ENCODE results near the gene DOCK4.

DOCK4 gene

DNA sequence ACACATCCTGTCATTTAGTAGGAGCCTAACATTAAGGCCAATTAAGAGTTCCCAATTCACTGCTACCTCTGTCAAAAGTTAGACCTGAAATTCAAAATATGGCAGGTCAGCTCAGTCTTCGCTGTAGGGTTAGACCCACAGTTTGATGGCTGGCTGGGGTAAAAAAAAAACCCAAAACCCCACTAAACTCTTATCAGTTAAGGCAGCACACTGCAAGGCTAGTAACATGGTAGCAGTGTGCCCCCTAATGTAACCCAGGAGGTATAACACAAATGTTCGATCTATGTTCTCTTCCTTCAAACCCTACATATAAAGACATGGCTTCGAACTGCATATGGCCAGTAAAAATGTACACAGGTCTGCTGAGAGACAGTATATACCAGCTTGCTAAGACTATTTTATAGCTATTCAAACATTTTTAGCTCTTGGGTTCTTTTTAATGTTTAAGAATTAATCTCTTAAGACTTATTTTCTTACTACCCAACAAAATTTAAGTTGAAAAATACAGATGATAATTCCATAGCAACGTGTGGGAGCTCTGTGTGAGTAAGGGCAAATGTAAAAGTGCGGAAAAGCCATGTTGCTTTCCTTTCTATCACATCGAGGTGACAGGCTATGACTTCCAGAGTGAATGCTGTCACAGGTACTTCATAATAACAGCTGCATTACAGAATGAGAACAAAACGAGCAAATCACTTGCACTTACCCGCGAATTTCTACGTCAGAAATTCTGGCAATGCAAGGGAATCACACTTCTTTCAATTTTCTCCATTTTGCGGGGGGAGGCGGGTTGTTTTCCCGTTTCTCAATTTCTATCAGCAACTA, 475.5 kb downstream of the DOCK4 start:
- DNase-seq (ENCODE audit: low spot score): no peak

GRCh38 chr7:111730057-111730456, 476.1 kb downstream of the DOCK4 start:
- no peak for DNase-seq (ENCODE audit: low spot score)

DNA sequence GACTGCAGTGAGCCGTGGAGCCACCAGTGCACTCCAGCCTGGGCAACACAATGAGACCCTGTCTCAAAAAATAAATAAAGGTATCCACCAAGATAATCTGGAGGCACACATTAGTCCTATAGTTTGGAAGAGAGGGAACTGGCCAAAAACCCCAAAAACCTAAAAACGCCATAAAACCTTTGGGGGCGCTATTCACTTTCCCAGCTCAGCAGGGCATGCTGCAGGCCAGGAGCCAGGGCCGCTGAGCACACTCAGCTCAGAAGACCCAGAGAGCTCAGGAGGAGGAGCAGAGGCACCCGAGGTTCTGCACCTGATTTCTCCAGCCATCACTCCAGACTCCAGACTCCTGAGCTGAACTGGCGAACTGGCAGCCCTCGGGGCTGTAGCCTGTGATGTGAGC, 476.7 kb downstream of the DOCK4 start:
- no peak for DNase-seq (ENCODE audit: low spot score)

GRCh38 chr7:111728635-111728995, 477.6 kb downstream of the DOCK4 start:
- DNase-seq (ENCODE audit: low spot score): no peak

GRCh38 chr7:111727905-111728634, 478.1 kb downstream of the DOCK4 start:
- DNase-seq (ENCODE audit: low spot score): no peak

DNA sequence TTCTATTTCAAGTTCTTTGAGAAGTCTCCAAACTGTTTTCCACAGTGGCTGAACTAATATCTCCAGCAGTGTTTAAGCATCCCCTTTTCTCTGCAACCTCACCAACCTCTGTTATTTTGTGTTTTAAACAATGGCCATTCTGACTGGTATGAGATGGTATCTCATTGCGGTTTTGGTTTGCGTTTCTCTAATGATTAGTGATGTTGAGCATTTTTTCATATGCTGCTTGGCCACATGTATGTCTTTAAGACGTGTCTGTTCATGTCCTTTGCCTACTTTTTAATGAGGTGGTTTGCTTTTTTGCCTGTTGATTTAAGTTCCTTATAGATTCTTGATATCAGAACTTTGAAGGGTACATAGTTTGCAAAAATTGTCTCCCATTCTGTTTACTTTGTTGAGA, 487.3 kb downstream of the DOCK4 start:
- no peak for DNase-seq (ENCODE audit: low spot score)

- no peak for DNase-seq (ENCODE audit: low spot score)
These were observed 494.7 kb downstream of the DOCK4 start for GRCh38 chr7:111711426-111712065.

DNA sequence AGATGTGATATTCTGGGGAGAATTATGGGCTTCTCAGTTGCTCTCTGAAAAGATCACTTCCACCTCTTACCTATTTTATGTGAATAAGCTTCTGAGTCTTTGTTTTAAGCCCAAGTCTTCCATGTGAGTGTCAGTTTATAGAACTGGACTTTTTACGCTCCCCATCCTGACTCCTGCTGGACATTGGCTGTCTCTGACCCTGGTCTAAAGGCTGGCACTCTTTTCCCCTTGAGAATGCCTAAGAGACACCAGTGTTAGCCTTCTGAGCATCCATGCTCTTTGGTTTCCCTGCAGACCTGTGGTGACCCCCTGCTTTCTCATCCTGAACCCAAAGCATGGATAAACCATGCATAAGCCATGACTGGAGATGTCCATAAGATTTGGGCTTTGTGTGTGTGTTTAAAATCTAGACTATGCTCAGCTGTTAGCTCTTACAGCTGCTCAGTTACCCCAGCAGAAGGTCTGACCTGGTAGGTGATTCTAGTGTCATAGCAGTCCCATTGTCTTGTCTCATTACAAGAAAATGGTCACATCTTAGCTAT, 495.3 kb downstream of the DOCK4 start:
- no peak for DNase-seq (ENCODE audit: low spot score)

GRCh38 chr7:111708072-111708471, 498.1 kb downstream of the DOCK4 start:
- DNase-seq (ENCODE audit: low spot score): no peak

DNA sequence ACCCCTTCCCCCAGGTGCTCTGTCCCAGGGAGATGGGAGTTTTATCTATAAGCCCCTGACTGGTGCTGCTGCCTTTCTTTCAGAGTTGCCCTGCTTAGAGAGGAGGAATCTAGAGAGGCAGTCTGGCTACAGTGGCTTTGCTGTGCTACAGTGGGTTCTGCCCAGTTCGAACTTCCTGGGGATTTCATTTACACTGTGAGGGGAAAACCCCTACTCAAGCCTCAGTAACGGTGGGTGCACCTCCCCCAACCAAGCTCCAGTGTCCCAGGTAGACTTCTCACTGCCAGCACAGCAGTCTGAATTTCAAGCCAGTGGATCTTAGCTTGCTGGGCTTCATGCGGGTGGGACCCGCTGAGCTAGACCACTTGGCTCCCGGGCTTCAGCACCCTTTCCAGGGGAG, 500.4 kb downstream of the DOCK4 start:
- DNase-seq (ENCODE audit: low spot score): no peak

- no peak for DNase-seq (ENCODE audit: low spot score)
These were observed 508.4 kb downstream of the DOCK4 start for GRCh38 chr7:111697771-111698170.

DNA sequence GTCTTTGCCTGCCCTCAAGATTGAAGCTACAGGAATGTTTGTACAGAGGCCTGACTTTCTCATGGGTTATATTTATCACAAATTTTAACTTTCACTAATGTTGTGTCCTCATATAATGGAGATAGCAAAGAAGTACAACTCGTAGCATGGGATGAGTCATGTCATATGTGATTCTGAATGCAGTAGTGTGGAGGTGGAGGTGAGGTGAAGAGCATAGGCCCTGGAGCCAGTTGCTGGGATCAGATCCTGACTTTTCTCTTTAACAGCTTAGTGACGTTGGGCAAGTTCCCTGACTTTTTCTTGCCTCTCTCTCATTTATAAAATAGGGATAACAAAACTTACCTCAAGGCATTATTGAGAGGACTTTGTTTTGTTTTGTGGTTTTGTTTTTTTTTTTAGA, 511.8 kb downstream of the DOCK4 start:
- no peak for DNase-seq (ENCODE audit: low spot score)

GRCh38 chr7:111690364-111691111, 515.7 kb downstream of the DOCK4 start:
- DNase-seq (ENCODE audit: low spot score): no peak

DNA sequence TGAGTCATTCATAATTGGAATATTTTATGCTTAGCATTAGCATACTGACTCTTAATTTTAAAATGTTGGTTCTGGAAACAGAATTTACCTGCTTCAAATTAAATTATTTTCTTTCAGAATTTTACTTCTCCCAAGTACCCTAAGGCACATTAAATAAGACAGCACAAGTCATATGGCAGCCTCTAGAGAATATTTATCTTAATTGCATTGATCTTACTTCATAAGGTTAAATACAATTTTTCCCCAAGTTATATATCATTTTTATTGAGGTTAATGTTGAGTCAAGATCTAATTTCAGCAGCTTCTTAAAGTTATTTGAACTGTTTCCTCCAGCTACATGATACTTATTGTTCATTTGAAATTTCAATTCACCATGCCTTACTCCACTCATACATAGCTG, 520.9 kb downstream of the DOCK4 start:
- DNase-seq (ENCODE audit: low spot score): no peak

GRCh38 chr7:111682588-111683340, 523.4 kb downstream of the DOCK4 start:
- DNase-seq (ENCODE audit: low spot score): no peak

DNA sequence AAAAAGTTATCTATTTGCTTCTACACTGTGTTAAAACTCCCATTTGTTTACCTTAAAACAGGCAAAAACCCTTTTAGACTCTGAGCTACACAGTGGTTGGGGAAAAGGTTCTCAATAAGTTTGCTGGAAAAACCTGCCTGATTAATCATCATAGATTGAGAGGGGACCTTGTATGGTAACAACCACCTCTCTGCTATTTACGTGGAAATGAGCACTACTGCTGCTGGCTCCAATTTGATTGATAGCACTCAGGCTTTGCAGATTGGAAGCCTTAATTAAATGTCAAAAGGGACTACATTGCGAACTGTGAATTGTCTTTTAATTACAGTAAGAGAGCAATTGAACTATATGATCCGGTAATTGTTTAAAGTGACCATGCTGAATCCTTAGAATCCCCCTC, 525.0 kb downstream of the DOCK4 start:
- DNase-seq (ENCODE audit: low spot score): no peak

- DNase-seq (ENCODE audit: low spot score): no peak
These were observed 527.2 kb downstream of the DOCK4 start for GRCh38 chr7:111678986-111679385.

GRCh38 chr7:111678281-111678680, 527.9 kb downstream of the DOCK4 start:
- no peak for DNase-seq (ENCODE audit: low spot score)

- DNase-seq (ENCODE audit: low spot score): no peak
These were observed 528.4 kb downstream of the DOCK4 start for GRCh38 chr7:111677848-111678247.

GRCh38 chr7:111676811-111677210, 529.4 kb downstream of the DOCK4 start:
- no peak for DNase-seq (ENCODE audit: low spot score)

Data from pons (tissue), 1 donor.